ENCODE results near the gene NKAIN4.

The NKAIN4 gene

GRCh38 chr20:63254232-63254605 is at the start of gene NKAIN4:
TSS of gene NKAIN4 (minus strand) at chr20:63254463. CDS start at chr20:63254450, 13 bp downstream.
- DNase-seq (ENCODE audit: low read depth, low spot score): no peak

- no peak for DNase-seq (ENCODE audit: low read depth, low spot score)
Measured at GRCh38 chr20:63303095-63303666, 48.9 kb upstream of the NKAIN4 start.

GRCh38 chr20:63301671-63302070 is 47.4 kb upstream of the NKAIN4 start:
- DNase-seq (ENCODE audit: low read depth, low spot score): no peak

GRCh38 chr20:63298731-63299312 is 44.6 kb upstream of the NKAIN4 start:
- no peak for DNase-seq (ENCODE audit: low read depth, low spot score)

- DNase-seq (ENCODE audit: low read depth, low spot score): no peak
Measured at GRCh38 chr20:63297796-63298572, 43.7 kb upstream of the NKAIN4 start.

GRCh38 chr20:63297371-63297781 is 43.1 kb upstream of the NKAIN4 start:
- DNase-seq (ENCODE audit: low read depth, low spot score): no peak

GRCh38 chr20:63296531-63297299 is 42.5 kb upstream of the NKAIN4 start:
- DNase-seq (ENCODE audit: low read depth, low spot score): no peak

GRCh38 chr20:63295846-63296245 is 41.6 kb upstream of the NKAIN4 start:
- DNase-seq (ENCODE audit: low read depth, low spot score): no peak

- no peak for DNase-seq (ENCODE audit: low read depth, low spot score)
Measured at GRCh38 chr20:63295422-63295821, 41.2 kb upstream of the NKAIN4 start.

- no peak for DNase-seq (ENCODE audit: low read depth, low spot score)
Measured at GRCh38 chr20:63295018-63295417, 40.8 kb upstream of the NKAIN4 start.

GRCh38 chr20:63294536-63294900 is 40.3 kb upstream of the NKAIN4 start:
- no peak for DNase-seq (ENCODE audit: low read depth, low spot score)

- no peak for DNase-seq (ENCODE audit: low read depth, low spot score)
Measured at GRCh38 chr20:63293871-63294535, 39.7 kb upstream of the NKAIN4 start.

GRCh38 chr20:63293456-63293855 is 39.2 kb upstream of the NKAIN4 start:
- no peak for DNase-seq (ENCODE audit: low read depth, low spot score)

- DNase-seq (ENCODE audit: low read depth, low spot score): no peak
Measured at GRCh38 chr20:63292904-63293303, 38.6 kb upstream of the NKAIN4 start, which contains the start of gene COL20A1. TSS of gene COL20A1 (plus strand) at chr20:63293186. CDS start at chr20:63295108, 1,922 bp downstream.

- no peak for DNase-seq (ENCODE audit: low read depth, low spot score)
Measured at GRCh38 chr20:63292292-63292701, 38.0 kb upstream of the NKAIN4 start.

GRCh38 chr20:63291811-63292210 is 37.5 kb upstream of the NKAIN4 start:
- DNase-seq (ENCODE audit: low read depth, low spot score): no peak

GRCh38 chr20:63290677-63291472 is 36.6 kb upstream of the NKAIN4 start:
- no peak for DNase-seq (ENCODE audit: low read depth, low spot score)

GRCh38 chr20:63290136-63290676 is 35.9 kb upstream of the NKAIN4 start:
- no peak for DNase-seq (ENCODE audit: low read depth, low spot score)

- no peak for DNase-seq (ENCODE audit: low read depth, low spot score)
Measured at GRCh38 chr20:63289311-63290135, 35.3 kb upstream of the NKAIN4 start.
